Prostate gland (tissue), 2 donors: ENCODE results near the gene ATF6B.

Experiments
- POLR2A ChIP-seq: fragments of 450-650 bp; IDR thresholded peaks from one replicate; pipeline ENCODE4 v1.6.1; 2016; ENCODE audit warnings: antibody characterized with exemption, mild to moderate bottlenecking
- POLR2AphosphoS5 ChIP-seq: sonication (generic); formaldehyde crosslinking; IDR thresholded peaks from one replicate; pipeline ENCODE4 v1.6.1; 2017; ENCODE audit warnings: antibody characterized with exemption
- TF ChIP-seq, protein P1 (sequence below), 4 experiments: fragments of 200-600 bp in 2 of 4; fragments of 450-650 bp in 2 of 4; sonication (generic) in 2 of 4; IDR thresholded peaks; 1 replicate in 3 of 4; 2 replicates in 1 of 4; pipeline ENCODE4 v1.5.1; 2016 to 2019; ENCODE audit warnings: antibody characterized with exemption in 4 of 4, mild to moderate bottlenecking in 2 of 4, moderate library complexity in 2 of 4

DNA sequence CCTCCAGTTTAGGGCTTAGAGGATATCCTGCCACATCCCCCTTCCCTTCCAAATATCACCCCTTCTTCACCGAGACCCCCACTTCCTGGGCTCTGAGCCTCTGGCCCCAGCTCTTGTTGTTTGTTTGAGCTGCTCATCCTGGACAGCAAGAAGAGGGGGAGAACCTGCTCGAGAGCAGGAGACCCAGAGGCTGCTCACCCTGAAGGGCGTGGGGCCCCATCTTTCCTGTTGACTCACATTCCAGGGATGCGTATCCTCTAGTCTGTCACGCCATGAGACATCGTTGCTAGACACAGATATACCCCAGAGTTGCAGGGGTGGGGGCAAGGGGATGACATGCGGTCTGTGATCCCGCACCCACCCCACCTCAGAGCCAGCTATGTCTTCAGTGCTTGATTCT is 13.2 kb downstream of the ATF6B start:
- TF ChIP-seq, protein P1, sequence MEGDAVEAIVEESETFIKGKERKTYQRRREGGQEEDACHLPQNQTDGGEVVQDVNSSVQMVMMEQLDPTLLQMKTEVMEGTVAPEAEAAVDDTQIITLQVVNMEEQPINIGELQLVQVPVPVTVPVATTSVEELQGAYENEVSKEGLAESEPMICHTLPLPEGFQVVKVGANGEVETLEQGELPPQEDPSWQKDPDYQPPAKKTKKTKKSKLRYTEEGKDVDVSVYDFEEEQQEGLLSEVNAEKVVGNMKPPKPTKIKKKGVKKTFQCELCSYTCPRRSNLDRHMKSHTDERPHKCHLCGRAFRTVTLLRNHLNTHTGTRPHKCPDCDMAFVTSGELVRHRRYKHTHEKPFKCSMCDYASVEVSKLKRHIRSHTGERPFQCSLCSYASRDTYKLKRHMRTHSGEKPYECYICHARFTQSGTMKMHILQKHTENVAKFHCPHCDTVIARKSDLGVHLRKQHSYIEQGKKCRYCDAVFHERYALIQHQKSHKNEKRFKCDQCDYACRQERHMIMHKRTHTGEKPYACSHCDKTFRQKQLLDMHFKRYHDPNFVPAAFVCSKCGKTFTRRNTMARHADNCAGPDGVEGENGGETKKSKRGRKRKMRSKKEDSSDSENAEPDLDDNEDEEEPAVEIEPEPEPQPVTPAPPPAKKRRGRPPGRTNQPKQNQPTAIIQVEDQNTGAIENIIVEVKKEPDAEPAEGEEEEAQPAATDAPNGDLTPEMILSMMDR (IDR thresholded peaks at IDR 0.05): no peak
- TF ChIP-seq POLR2AphosphoS5: no peak
- no peak for TF ChIP-seq POLR2A
